ENCODE results near the gene GRPR.

GRPR gene

DNA sequence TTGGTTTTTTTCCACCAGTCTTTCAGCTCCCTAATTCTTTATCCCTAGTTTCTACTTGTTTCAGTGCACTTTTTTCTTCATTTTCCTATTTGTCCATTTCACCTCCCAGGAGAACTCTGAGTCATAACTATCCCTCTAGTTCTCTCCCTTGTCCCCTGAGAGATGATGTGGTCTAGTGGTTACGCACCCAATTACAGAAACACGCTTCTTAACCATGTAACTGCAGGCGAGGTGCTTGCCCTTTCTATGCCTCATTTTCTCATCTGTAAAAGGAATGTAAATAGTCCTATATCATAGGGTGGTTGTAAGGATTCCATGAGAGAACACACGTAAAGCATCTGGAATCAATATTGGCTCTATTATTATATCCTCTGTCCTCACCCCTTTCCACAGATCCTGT, 8.8 kb upstream of the GRPR start:
- no peak for TF ChIP-seq CTCF (IDR thresholded peaks at IDR 0.05; ENCODE audit: low read depth, low read length)
- H3K4me3 ChIP-seq (ENCODE audit: low read depth, low read length) = no peak overlapping the region

DNA sequence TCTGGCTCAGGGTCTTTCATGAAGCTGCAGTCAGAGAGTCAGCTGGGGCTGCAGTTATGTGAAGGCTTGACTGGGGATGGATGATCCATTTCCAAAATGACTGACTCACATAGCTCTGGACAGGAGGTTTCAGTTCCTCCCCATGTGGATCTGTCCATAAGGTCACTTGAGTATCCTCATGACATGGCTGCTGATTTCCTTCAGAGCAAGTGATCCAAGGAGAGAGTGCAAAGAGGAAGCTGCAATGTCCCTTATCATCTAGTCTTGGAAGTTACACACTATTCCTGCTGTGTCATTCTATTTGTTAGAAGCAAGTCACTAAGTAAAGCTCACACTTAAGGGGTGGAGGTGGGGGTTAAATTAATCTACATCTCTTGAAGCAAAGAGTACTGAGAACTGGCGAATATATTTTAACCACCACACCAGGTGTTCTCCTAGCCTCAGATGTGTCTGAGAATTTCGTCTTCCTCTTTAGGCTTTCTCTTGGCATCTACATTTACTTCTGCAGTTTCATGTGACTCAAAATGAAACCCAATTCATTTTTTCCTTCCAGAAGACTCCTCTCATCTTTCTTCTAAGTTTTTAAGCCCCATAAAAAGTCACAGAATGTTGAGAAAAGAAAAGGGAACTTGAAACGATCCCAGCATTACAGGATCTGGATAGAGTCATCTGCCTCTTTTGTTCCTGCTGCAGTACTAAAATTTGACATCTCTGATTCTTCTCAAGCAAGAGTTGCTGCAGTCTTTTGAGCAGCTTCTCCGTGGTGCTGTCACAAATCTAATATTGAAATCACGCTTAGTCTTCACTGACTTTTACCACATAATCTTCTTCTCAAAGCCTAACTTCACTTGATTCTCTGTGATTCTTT, 3.8 kb upstream of the GRPR start:
- no peak for TF ChIP-seq CTCF (IDR thresholded peaks at IDR 0.05; ENCODE audit: low read depth, low read length)
- no peak overlapping the region for H3K4me3 ChIP-seq (ENCODE audit: low read depth, low read length)

- no peak for TF ChIP-seq CTCF (IDR thresholded peaks at IDR 0.05; ENCODE audit: low read depth, low read length)
- H3K4me3 ChIP-seq (ENCODE audit: low read depth, low read length) = no peak overlapping the region
These were observed 2.9 kb upstream of the GRPR start for GRCh38 chrX:16120431-16120830.

DNA sequence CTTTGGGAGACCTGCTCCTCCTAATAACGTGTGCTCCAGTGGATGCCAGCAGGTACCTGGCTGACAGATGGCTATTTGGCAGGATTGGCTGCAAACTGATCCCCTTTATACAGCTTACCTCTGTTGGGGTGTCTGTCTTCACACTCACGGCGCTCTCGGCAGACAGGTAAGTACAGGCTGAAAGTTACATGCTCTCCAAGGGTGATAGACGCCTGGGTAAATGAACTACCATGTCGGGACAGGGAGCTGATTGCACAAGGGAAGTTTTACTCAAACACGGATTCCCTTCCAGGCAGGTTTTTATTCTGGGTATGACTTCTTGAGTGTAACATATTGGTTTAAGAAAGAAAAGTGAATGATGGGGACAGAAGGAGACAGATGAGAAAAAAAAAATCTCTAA, 836 bp downstream of the GRPR start:
- H3K4me3 ChIP-seq (ENCODE audit: low read depth, low read length) = peak overlapping the region; percentile 47
- TF ChIP-seq CTCF (IDR thresholded peaks at IDR 0.05; ENCODE audit: low read depth, low read length) = no peak

DNA sequence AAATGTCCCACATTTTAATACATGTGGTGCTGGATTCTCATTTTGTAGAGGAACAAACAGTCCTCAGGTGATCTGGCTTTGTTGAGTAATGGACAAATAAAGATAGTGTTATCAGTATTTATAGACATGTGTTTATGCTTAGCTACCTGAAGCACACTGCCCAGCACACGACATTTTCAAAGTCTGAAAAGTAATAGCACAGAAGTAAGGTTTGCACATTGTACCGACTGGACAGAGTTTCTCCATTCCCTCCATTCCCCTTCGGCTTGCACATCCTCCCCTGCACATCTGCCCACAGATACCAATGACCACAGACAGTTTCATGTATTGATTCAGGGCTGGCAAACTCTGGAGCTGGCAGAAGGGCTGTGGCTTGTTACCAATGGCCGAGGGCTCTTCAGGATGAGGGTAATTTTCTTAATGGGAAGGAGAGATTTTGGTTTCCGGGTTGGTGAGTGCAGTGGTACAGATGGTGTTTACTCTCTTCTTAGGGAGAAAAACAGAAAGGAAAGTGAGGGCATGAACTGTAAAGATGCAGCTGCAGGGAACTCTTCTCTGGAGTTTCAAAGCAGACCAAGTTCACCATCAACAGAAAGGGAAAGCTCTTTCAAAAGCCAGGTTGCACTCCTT, 2.3 kb downstream of the GRPR start:
- TF ChIP-seq CTCF (IDR thresholded peaks at IDR 0.05; ENCODE audit: low read depth, low read length) = no peak
- H3K4me3 ChIP-seq (ENCODE audit: low read depth, low read length) = peak overlapping the region; percentile 47

- no peak for TF ChIP-seq CTCF (IDR thresholded peaks at IDR 0.05; ENCODE audit: low read depth, low read length)
- no peak overlapping the region for H3K4me3 ChIP-seq (ENCODE audit: low read depth, low read length)
These were observed 7.3 kb downstream of the GRPR start for GRCh38 chrX:16130707-16131106.

GRCh38 chrX:16134936-16135335, 11.6 kb downstream of the GRPR start:
- H3K4me3 ChIP-seq (ENCODE audit: low read depth, low read length) = no peak overlapping the region
- no peak for TF ChIP-seq CTCF (IDR thresholded peaks at IDR 0.05; ENCODE audit: low read depth, low read length)

Data from WI38 (cell line).